ENCODE measurements around the gene ANKRD12. TPM values are rescaled to one million over a fixed set of nuclear protein-coding genes. Genes with fewer than 3 reads are reported as not detected.

The ANKRD12 gene
- total RNA-seq, 1 experiment from 2014 or later, result 30.7 TPM

- BruUV-seq (replicated peaks), result no TSS peak
- ChIA-PET CTCF (no interaction called here), POLR2A (no interaction called here)
- H3K4me1 ChIP-seq (ENCODE audit: control insufficient read depth, insufficient read depth, low read length), result no peaks in the 10 kb centered on the region
- in situ Hi-C loops (cut with HindIII; ENCODE audit: low pct_unique_long_range_greater_than_20kb, low sequenced_read_pairs) (no loop called here), intact Hi-C loops (cut with micrococcal nuclease; ENCODE audit: unreplicated experiment) (no loop called here)
- H3K9me3 ChIP-seq (ENCODE audit: control insufficient read depth, insufficient read depth, low read depth, low read length), result no peaks in the 10 kb centered on the region
- no peak for DNase-seq (ENCODE audit: low read depth, low spot score)
- ATAC-seq, result no peak
- no peak overlapping the region for H3K4me3 ChIP-seq (ENCODE audit: low read depth in 2 of 2, low read length in 2 of 2)
- H3K36me3 ChIP-seq (ENCODE audit: control insufficient read depth, insufficient read depth, low read length), result no peaks in the 10 kb centered on the region; the same call in 1 of the 2 replicates
- H3K27ac ChIP-seq (ENCODE audit: low read length), result no peak overlapping the region
- no peaks in the 10 kb centered on the region for H3K27me3 ChIP-seq (ENCODE audit: control insufficient read depth, insufficient read depth, low read length)
- TF ChIP-seq POLR2AphosphoS5 (IDR thresholded peaks at IDR 0.05; ENCODE audit: low read depth, low read length), result no peak
Measured at GRCh38 chr18:9201224-9201623, 64.6 kb downstream of the ANKRD12 start.

- CTCF ChIA-PET, result no interaction called here
- intact Hi-C loops (cut with micrococcal nuclease; ENCODE audit: unreplicated experiment), result no loop called here
- ATAC-seq, result no peak
Measured at GRCh38 chr18:9204659-9205058, 68.1 kb downstream of the ANKRD12 start.

More at GRCh38 chr18:9204659-9205058, 68.1 kb downstream of the ANKRD12 start:
- BruUV-seq (replicated peaks), result no TSS peak
- DNase-seq (ENCODE audit: low read depth, low spot score), result no peak
- no peaks in the 10 kb centered on the region for H3K27me3 ChIP-seq (ENCODE audit: control insufficient read depth, insufficient read depth, low read length)
- H3K4me3 ChIP-seq (ENCODE audit: low read depth in 2 of 2, low read length in 2 of 2), result no peak overlapping the region
- H3K9me3 ChIP-seq (ENCODE audit: control insufficient read depth, insufficient read depth, low read depth, low read length), result no peaks in the 10 kb centered on the region
- POLR2A ChIA-PET, result no interaction called here
- no peaks in the 10 kb centered on the region for H3K4me1 ChIP-seq (ENCODE audit: control insufficient read depth, insufficient read depth, low read length)
- in situ Hi-C loops (cut with HindIII; ENCODE audit: low pct_unique_long_range_greater_than_20kb, low sequenced_read_pairs), result no loop called here
- peaks cover 11% of the 10 kb centered on the region for H3K36me3 ChIP-seq (ENCODE audit: control insufficient read depth, insufficient read depth, low read length)
- TF ChIP-seq REST (IDR thresholded peaks at IDR 0.05; ENCODE audit: insufficient read depth in 1 of 2, low read depth in 2 of 2, low read length in 1 of 2) (no peak), TCF7L2 (IDR thresholded peaks at IDR 0.05; ENCODE audit: low read depth, low read length) (no peak), SIN3A (IDR thresholded peaks at IDR 0.05; ENCODE audit: borderline replicate concordance, insufficient read depth, low read depth, low read length) (no peak), CTCF (IDR thresholded peaks at IDR 0.05) (no peak), POLR2AphosphoS5 (IDR thresholded peaks at IDR 0.05; ENCODE audit: low read depth, low read length) (no peak)
- no peak overlapping the region for H3K27ac ChIP-seq (ENCODE audit: low read length)
